OCI-LY3 (cell line): Measurements from ENCODE around the gene ST8SIA2.

Experiments used
- H2AFZ ChIP-seq: fragments of 200-600, 300-600 bp; shearing (Covaris generic); 2 replicates; pipeline ENCODE4 v1.6.0; 2014; ENCODE audit warnings: antibody characterized with exemption, low read depth, low read length
- H3K27ac ChIP-seq: fragments of 200-600, 300-600 bp; sonication (generic); 2 replicates; pipeline ENCODE4 v1.5.1; 2014; ENCODE audit warnings: mild to moderate bottlenecking, low read length, moderate library complexity, mixed read lengths
- H3K27me3 ChIP-seq: fragments of 200-600, 300-600 bp; sonication (generic); 2 replicates; pipeline ENCODE4 v1.6.1; 2014; ENCODE audit warnings: low read depth, low read length, mixed read lengths
- H3K36me3 ChIP-seq: fragments of 200-600, 300-600 bp; sonication (generic); replicated peaks from 2 replicates; pipeline ENCODE3; 2014; ENCODE audit warnings: low read depth, low read length, mixed read lengths
- H3K4me1 ChIP-seq: fragments of 300-600, 200-600 bp; sonication (generic); 2 replicates; pipeline ENCODE4 v1.6.1; 2014; ENCODE audit warnings: low read length, mixed read lengths
- H3K4me2 ChIP-seq: fragments of 200-600, 300-600 bp; sonication (generic); 2 replicates; pipeline ENCODE4 v1.6.1; 2014; ENCODE audit warnings: low read length, mixed read lengths
- H3K4me3 ChIP-seq: fragments of 300-600, 200-600 bp; sonication (generic); 2 replicates; pipeline ENCODE4 v1.5.1; 2014; ENCODE audit warnings: antibody characterized with exemption, mild to moderate bottlenecking, low read length, moderate library complexity
- H3K79me2 ChIP-seq: fragments of 300-600, 200-600 bp; shearing (Covaris generic); 2 replicates; pipeline ENCODE4 v1.6.1; 2014; ENCODE audit warnings: mild to moderate bottlenecking, low read length, mixed read lengths
- H3K9ac ChIP-seq: fragments of 300-600, 200-600 bp; shearing (Covaris generic); 2 replicates; pipeline ENCODE4 v1.6.0; 2014; ENCODE audit warnings: mild to moderate bottlenecking, low read length, moderate library complexity
- H3K9me3 ChIP-seq: fragments of 200-600, 300-600 bp; shearing (Covaris generic); 2 replicates; pipeline ENCODE4 v1.6.1; 2014; ENCODE audit warnings: low read length, mixed read lengths; ENCODE audit not compliant: insufficient read depth
- H4K20me1 ChIP-seq: fragments of 200-600, 300-600 bp; sonication (generic); 2 replicates; pipeline ENCODE4 v1.6.1; 2016; ENCODE audit warnings: low read length, mixed read lengths; ENCODE audit not compliant: insufficient read depth
- CTCF ChIP-seq: fragments of 200-600, 300-600 bp; sonication (generic); IDR thresholded peaks from 2 replicates; pipeline ENCODE4 v1.5.1; 2014; ENCODE audit warnings: antibody characterized with exemption, low read length, low read depth
- EZH2phosphoT487 ChIP-seq: fragments of 200-600 bp; shearing (Covaris generic); IDR thresholded peaks from 2 replicates; pipeline ENCODE4 v1.6.1; 2018; ENCODE audit warnings: antibody characterized with exemption, mixed run types, low read depth

Gene ST8SIA2

GRCh38 chr15:92444631-92445030 is 51.0 kb downstream of the ST8SIA2 start:
- Histone ChIP-seq H3K27ac (no peak overlapping the region), H2AFZ (no peak overlapping the region), H3K9ac (no peak overlapping the region), H3K4me3 (no peak overlapping the region), H3K27me3 (peaks cover 34% of the 10 kb centered on the region), H3K4me1 (no peaks in the 10 kb centered on the region), H4K20me1 (no peaks in the 10 kb centered on the region), H3K4me2 (no peak overlapping the region), H3K9me3 (no peaks in the 10 kb centered on the region), H3K79me2 (no peaks in the 10 kb centered on the region), H3K36me3 (no peaks in the 10 kb centered on the region)
- no peak for TF ChIP-seq CTCF
- no peak for TF ChIP-seq EZH2phosphoT487

GRCh38 chr15:92448370-92448769 is 54.7 kb downstream of the ST8SIA2 start:
- H3K4me1 ChIP-seq = no peaks in the 10 kb centered on the region
- no peak overlapping the region for H3K27ac ChIP-seq
- no peak overlapping the region for H3K9ac ChIP-seq
- H3K9me3 ChIP-seq = no peaks in the 10 kb centered on the region
- H3K4me3 ChIP-seq = no peak overlapping the region
- no peak overlapping the region for H3K4me2 ChIP-seq
- H4K20me1 ChIP-seq = no peaks in the 10 kb centered on the region
- peaks cover 43% of the 10 kb centered on the region for H3K27me3 ChIP-seq
- H2AFZ ChIP-seq = no peak overlapping the region
- H3K79me2 ChIP-seq = no peaks in the 10 kb centered on the region
- no peak for TF ChIP-seq EZH2phosphoT487
- H3K36me3 ChIP-seq = no peaks in the 10 kb centered on the region

- Histone ChIP-seq H3K4me2 (no peak overlapping the region), H3K27me3 (peaks cover 49% of the 10 kb centered on the region), H3K36me3 (no peaks in the 10 kb centered on the region), H3K9ac (no peak overlapping the region), H3K4me3 (no peak overlapping the region), H2AFZ (no peak overlapping the region), H3K9me3 (no peaks in the 10 kb centered on the region), H3K4me1 (no peaks in the 10 kb centered on the region), H3K27ac (no peak overlapping the region), H3K79me2 (no peaks in the 10 kb centered on the region), H4K20me1 (no peaks in the 10 kb centered on the region)
- no peak for TF ChIP-seq EZH2phosphoT487
- TF ChIP-seq CTCF = no peak
Observed at GRCh38 chr15:92449476-92449875, 55.8 kb downstream of the ST8SIA2 start.

GRCh38 chr15:92451225-92451825 is 57.6 kb downstream of the ST8SIA2 start:
- H3K9me3 ChIP-seq = no peaks in the 10 kb centered on the region
- H3K79me2 ChIP-seq = no peaks in the 10 kb centered on the region
- no peak overlapping the region for H2AFZ ChIP-seq
- no peaks in the 10 kb centered on the region for H4K20me1 ChIP-seq
- TF ChIP-seq CTCF = no peak
- no peak for TF ChIP-seq EZH2phosphoT487
- no peak overlapping the region for H3K4me2 ChIP-seq
- H3K4me1 ChIP-seq = no peaks in the 10 kb centered on the region
- no peak overlapping the region for H3K27ac ChIP-seq
- no peak overlapping the region for H3K4me3 ChIP-seq
- H3K9ac ChIP-seq = no peak overlapping the region
- H3K36me3 ChIP-seq = no peaks in the 10 kb centered on the region
- peaks cover 59% of the 10 kb centered on the region for H3K27me3 ChIP-seq
